ENCODE data around the gene BCL6. TPM values are rescaled to one million over a fixed set of nuclear protein-coding genes. Genes with fewer than 3 reads are reported as not detected.

Gene BCL6
- polyA plus RNA-seq, 1 donor (not counting 4 experiments of a cell fraction or from before 2014, with no cell fraction given): 7.7 TPM

DNA sequence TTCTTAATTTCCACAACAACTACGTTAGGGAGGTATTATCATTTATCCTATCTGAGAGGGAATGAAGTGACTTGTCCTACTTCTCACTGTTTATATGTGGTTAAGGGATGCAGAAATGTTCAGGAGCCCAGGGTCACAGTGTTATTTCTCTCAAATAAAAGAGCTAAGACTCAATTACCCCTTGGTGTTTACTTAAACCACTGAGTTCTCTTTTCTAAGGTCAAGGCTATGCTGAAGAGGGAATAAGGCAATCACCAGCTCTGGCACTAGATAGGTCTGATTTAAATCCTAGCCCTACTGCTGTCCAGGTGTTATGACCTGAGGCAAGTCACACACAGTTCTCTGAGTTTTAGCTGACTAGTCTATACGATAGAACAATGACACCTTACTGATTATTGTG is 35.7 kb upstream of the BCL6 start:
- Histone ChIP-seq H3K4me2 (ENCODE audit: control insufficient read depth, extremely low read depth, insufficient read depth, low read depth, low read length) (no peak overlapping the region), H2AFZ (ENCODE audit: control insufficient read depth, low read length) (no peak overlapping the region), H3K9ac (ENCODE audit: control insufficient read depth, extremely low read depth, insufficient read depth, low read length) (no peak overlapping the region), H3K9me3 (ENCODE audit: control insufficient read depth, low read depth, low read length) (no peaks in the 10 kb centered on the region), H3K79me2 (ENCODE audit: control insufficient read depth, insufficient read depth, low read length) (no peaks in the 10 kb centered on the region), H3K4me3 (ENCODE audit: control insufficient read depth in 2 of 3, extremely low read depth in 1 of 3, insufficient read depth in 2 of 3, low read depth in 1 of 3, low read length in 3 of 3) (no peak overlapping the region), H3K36me3 (ENCODE audit: control insufficient read depth in 2 of 2, extremely low read depth in 1 of 2, insufficient read depth in 2 of 2, low read length in 2 of 2) (no peaks in the 10 kb centered on the region), H3K9me1 (ENCODE audit: control insufficient read depth, extremely low read depth, insufficient read depth, low read length) (no peaks in the 10 kb centered on the region), H4K20me1 (ENCODE audit: control insufficient read depth, extremely low read depth, insufficient read depth, low read length) (no peaks in the 10 kb centered on the region), H3K27ac (ENCODE audit: control insufficient read depth, insufficient read depth, low read length) (no peak overlapping the region), H3K4me1 (ENCODE audit: control insufficient read depth, extremely low read depth, insufficient read depth, low read length) (peaks cover 46% of the 10 kb centered on the region), H3K27me3 (ENCODE audit: control insufficient read depth, extremely low read depth, insufficient read depth, low read length) (no peaks in the 10 kb centered on the region)
- dilution Hi-C loops (cut with MboI; ENCODE audit: extremely low pct_ligation_motif_present, low sequenced_read_pairs): no loop called here
- TF ChIP-seq, protein P1, sequence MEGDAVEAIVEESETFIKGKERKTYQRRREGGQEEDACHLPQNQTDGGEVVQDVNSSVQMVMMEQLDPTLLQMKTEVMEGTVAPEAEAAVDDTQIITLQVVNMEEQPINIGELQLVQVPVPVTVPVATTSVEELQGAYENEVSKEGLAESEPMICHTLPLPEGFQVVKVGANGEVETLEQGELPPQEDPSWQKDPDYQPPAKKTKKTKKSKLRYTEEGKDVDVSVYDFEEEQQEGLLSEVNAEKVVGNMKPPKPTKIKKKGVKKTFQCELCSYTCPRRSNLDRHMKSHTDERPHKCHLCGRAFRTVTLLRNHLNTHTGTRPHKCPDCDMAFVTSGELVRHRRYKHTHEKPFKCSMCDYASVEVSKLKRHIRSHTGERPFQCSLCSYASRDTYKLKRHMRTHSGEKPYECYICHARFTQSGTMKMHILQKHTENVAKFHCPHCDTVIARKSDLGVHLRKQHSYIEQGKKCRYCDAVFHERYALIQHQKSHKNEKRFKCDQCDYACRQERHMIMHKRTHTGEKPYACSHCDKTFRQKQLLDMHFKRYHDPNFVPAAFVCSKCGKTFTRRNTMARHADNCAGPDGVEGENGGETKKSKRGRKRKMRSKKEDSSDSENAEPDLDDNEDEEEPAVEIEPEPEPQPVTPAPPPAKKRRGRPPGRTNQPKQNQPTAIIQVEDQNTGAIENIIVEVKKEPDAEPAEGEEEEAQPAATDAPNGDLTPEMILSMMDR (optimal IDR thresholded peaks at IDR 0.05 in 1 of 3, IDR thresholded peaks at IDR 0.05 in 1 of 3, conservative IDR thresholded peaks at IDR 0.05 in 1 of 3; ENCODE audit: extremely low read depth in 1 of 3, insufficient read depth in 2 of 3, low read length in 3 of 3): no peak
- no peak for TF ChIP-seq EZH2 (IDR thresholded peaks at IDR 0.05; ENCODE audit: low read length)
- DNase-seq (ENCODE audit: low read depth, low spot score) (no peak), FAIRE-seq (peak; percentile 81)

DNA sequence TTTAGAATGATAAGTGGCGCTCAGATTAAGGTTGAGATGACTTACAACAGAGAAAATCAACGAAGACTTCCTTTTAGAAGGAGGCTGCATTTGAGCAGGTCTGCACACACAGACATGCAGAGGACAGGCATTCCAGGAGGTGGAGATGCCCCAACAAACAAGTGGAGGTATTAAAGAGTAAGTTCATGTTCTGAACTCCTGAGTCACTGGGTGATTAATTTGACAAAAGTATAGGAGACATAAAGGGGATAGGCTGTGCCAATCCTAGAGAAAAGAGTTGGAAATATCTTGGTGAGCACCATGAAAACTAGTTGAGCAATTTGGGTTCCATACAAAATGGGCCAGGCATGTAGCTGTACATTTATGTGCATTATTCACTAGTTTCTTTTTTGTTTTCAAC is 33.5 kb upstream of the BCL6 start:
- dilution Hi-C loops (cut with MboI; ENCODE audit: extremely low pct_ligation_motif_present, low sequenced_read_pairs): no loop called here
- no peaks in the 10 kb centered on the region for H3K36me3 ChIP-seq (ENCODE audit: control insufficient read depth in 2 of 2, extremely low read depth in 1 of 2, insufficient read depth in 2 of 2, low read length in 2 of 2)
- TF ChIP-seq, protein P1 (optimal IDR thresholded peaks at IDR 0.05 in 1 of 3, IDR thresholded peaks at IDR 0.05 in 1 of 3, conservative IDR thresholded peaks at IDR 0.05 in 1 of 3; ENCODE audit: extremely low read depth in 1 of 3, insufficient read depth in 2 of 3, low read length in 3 of 3): peak in 1 of 3 experiments; percentile 15
- TF ChIP-seq EZH2 (IDR thresholded peaks at IDR 0.05; ENCODE audit: low read length): no peak
- H4K20me1 ChIP-seq (ENCODE audit: control insufficient read depth, extremely low read depth, insufficient read depth, low read length): no peaks in the 10 kb centered on the region
- no peaks in the 10 kb centered on the region for H3K9me3 ChIP-seq (ENCODE audit: control insufficient read depth, low read depth, low read length)
- H3K79me2 ChIP-seq (ENCODE audit: control insufficient read depth, insufficient read depth, low read length): no peaks in the 10 kb centered on the region
- H2AFZ ChIP-seq (ENCODE audit: control insufficient read depth, low read length): no peak overlapping the region
- H3K9me1 ChIP-seq (ENCODE audit: control insufficient read depth, extremely low read depth, insufficient read depth, low read length): no peaks in the 10 kb centered on the region
- no peak overlapping the region for H3K27ac ChIP-seq (ENCODE audit: control insufficient read depth, insufficient read depth, low read length)
- DNase-seq (ENCODE audit: low read depth, low spot score): no peak
- no peak overlapping the region for H3K9ac ChIP-seq (ENCODE audit: control insufficient read depth, extremely low read depth, insufficient read depth, low read length)
- FAIRE-seq: peak; percentile 59
- no peak overlapping the region for H3K4me3 ChIP-seq (ENCODE audit: control insufficient read depth in 2 of 3, extremely low read depth in 1 of 3, insufficient read depth in 2 of 3, low read depth in 1 of 3, low read length in 3 of 3)
- H3K27me3 ChIP-seq (ENCODE audit: control insufficient read depth, extremely low read depth, insufficient read depth, low read length): no peaks in the 10 kb centered on the region
- no peak overlapping the region for H3K4me2 ChIP-seq (ENCODE audit: control insufficient read depth, extremely low read depth, insufficient read depth, low read depth, low read length)
- H3K4me1 ChIP-seq (ENCODE audit: control insufficient read depth, extremely low read depth, insufficient read depth, low read length): peaks cover 59% of the 10 kb centered on the region
